ENCODE results near the gene RIPK4. TPM values are rescaled to one million over a fixed set of nuclear protein-coding genes. Genes with fewer than 3 reads are reported as not detected.

Gene RIPK4
- total RNA-seq, 3 donors from 2014 or later, result 15.7 to 30.3 TPM; not detected in 1

DNA sequence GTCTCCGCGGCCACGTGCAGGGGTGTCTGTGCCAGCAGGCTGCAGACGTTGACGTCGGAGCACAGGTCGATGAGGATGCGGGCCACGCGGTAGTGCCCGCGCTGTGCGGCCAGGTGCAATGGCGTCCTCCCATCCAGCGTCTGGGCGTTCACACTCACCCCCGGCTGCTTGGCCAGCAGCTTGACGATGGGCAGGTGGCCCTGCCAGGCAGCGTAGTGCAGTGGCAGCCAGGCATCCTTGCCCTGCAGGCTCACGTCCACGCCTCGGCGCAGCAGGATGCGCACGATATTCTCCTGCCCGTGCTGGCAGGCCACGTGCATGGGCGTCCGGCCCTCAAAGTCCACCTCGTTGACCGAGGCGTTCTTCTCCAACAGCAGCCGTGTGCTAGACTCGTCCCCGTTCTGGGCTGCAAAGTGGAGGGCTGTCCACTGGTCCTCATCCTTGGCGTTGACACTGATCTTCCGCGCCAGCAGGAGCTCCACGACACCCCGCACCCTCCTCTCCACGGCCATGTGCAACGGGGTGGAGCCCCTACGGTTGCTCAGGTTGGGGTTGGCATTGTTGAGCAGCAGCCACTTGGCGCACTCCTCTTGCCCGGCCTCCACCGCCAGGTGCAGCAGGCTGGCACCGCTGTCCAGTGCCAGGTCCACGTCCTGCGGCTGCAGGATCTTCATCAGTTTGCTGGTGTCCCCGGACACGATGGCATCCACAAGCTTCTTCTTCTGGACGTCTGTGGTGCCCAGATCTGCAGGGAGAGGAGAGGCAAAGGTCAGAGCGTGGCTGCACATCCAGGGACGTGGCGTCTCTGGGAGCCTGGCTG lies 25.4 kb downstream of the RIPK4 start:
- peaks cover 5% of the 10 kb centered on the region for H3K36me3 ChIP-seq
- DNase-seq (ENCODE audit: low spot score in 2 of 2), result no peak

DNA sequence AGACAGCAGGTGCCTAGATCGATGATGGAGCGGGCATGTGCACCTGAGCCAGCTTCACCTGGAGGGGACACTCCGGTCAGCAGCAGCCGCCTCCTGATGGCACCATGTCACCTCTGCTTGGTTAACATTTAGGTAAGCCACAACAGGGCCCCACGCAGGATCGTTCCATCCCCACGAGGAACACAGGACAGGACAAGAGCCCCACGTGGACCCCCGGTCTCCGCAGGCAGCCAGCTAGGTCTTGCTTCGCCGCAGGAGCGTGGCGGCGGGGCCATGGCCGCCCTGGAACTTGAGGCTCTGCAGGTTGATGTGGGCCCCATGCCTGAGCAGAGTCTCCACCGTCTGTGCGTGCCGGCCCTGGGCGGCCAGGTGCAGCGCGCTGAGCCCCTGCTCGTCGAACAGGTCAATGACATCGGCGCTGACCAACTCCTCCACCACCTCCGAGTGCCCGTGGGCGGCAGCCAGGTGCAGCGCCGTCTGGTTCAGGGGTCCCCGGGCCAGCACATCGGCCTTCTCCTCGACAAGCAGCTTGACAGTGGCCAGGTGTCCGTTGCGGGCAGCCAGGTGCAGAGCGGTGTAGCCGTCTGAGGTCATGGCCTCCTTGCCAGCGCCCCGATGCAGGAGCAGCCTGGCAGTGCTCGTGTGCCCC lies 26.1 kb downstream of the RIPK4 start:
- H3K27ac ChIP-seq, result no peak overlapping the region
- intact Hi-C loops (cut with DNase I; ENCODE audit: low total_unique reads), result no loop called here
- H3K36me3 ChIP-seq, result peaks cover 5% of the 10 kb centered on the region
- no peak for TF ChIP-seq POLR2AphosphoS5 (IDR thresholded peaks at IDR 0.05)
- no peak for DNase-seq (ENCODE audit: low spot score in 2 of 2)
- no peaks in the 10 kb centered on the region for H3K4me1 ChIP-seq
- H3K4me3 ChIP-seq, result no peak overlapping the region
- H3K9me3 ChIP-seq, result peaks cover 10 to 11% of the 10 kb centered on the region in 2 donors
- no peaks in the 10 kb centered on the region for H3K27me3 ChIP-seq

More for the DNA sequence above, 25.4 kb downstream of the RIPK4 start:
- Histone ChIP-seq H3K4me3 (no peak overlapping the region), H3K4me1 (no peaks in the 10 kb centered on the region), H3K9me3 (peaks cover 10 to 11% of the 10 kb centered on the region in 2 donors), H3K27me3 (no peaks in the 10 kb centered on the region), H3K27ac (no peak overlapping the region)
- intact Hi-C loops (cut with DNase I; ENCODE audit: low total_unique reads), result no loop called here
- no peak for TF ChIP-seq POLR2AphosphoS5 (IDR thresholded peaks at IDR 0.05)
- no peak for TF ChIP-seq POLR2A (IDR thresholded peaks at IDR 0.05)
- TF ChIP-seq, protein P1, sequence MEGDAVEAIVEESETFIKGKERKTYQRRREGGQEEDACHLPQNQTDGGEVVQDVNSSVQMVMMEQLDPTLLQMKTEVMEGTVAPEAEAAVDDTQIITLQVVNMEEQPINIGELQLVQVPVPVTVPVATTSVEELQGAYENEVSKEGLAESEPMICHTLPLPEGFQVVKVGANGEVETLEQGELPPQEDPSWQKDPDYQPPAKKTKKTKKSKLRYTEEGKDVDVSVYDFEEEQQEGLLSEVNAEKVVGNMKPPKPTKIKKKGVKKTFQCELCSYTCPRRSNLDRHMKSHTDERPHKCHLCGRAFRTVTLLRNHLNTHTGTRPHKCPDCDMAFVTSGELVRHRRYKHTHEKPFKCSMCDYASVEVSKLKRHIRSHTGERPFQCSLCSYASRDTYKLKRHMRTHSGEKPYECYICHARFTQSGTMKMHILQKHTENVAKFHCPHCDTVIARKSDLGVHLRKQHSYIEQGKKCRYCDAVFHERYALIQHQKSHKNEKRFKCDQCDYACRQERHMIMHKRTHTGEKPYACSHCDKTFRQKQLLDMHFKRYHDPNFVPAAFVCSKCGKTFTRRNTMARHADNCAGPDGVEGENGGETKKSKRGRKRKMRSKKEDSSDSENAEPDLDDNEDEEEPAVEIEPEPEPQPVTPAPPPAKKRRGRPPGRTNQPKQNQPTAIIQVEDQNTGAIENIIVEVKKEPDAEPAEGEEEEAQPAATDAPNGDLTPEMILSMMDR (IDR thresholded peaks at IDR 0.05), result no peak

GRCh38 chr21:41739936-41740335 lies 26.9 kb downstream of the RIPK4 start:
- H3K4me1 ChIP-seq, result no peaks in the 10 kb centered on the region
- H3K27ac ChIP-seq, result no peak overlapping the region
- TF ChIP-seq, protein P1 (IDR thresholded peaks at IDR 0.05), result no peak
- TF ChIP-seq POLR2A (IDR thresholded peaks at IDR 0.05) (no peak), POLR2AphosphoS5 (IDR thresholded peaks at IDR 0.05) (no peak)
- H3K9me3 ChIP-seq, result peaks cover 10 to 11% of the 10 kb centered on the region in 2 donors
- H3K4me3 ChIP-seq, result no peak overlapping the region
- H3K27me3 ChIP-seq, result no peaks in the 10 kb centered on the region
- intact Hi-C loops (cut with DNase I; ENCODE audit: low total_unique reads), result no loop called here
- H3K36me3 ChIP-seq, result peaks cover 5% of the 10 kb centered on the region
- DNase-seq (ENCODE audit: low spot score in 2 of 2), result no peak

DNA sequence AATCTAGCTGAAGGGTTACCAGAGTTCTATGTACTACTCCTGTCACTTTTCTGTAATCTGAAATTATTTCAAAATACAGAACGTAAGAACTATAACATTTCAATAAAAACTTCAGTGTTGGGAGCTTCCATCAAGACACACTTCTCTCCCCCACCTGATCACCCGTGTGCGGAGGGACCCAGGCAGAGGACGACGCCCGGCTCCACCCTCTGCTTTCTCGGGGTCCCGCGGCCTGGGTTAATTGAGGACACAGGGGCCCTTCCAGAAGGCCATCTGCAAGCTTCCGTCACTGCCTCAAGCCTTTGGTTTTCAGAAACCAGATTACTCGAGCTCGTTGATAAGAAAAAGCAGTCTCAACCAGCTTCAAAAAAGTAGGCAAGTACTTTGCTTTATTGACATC lies 27.8 kb downstream of the RIPK4 start:
- intact Hi-C loops (cut with DNase I; ENCODE audit: low total_unique reads), result no loop called here
- Histone ChIP-seq H3K27ac (no peak overlapping the region), H3K4me3 (no peak overlapping the region), H3K36me3 (peaks cover 5% of the 10 kb centered on the region), H3K4me1 (no peaks in the 10 kb centered on the region), H3K27me3 (no peaks in the 10 kb centered on the region), H3K9me3 (peaks cover 10 to 11% of the 10 kb centered on the region in 2 donors)
- TF ChIP-seq POLR2A (IDR thresholded peaks at IDR 0.05) (no peak), POLR2AphosphoS5 (IDR thresholded peaks at IDR 0.05) (no peak)
- TF ChIP-seq, protein P1 (IDR thresholded peaks at IDR 0.05), result no peak
- no peak for DNase-seq (ENCODE audit: low spot score in 2 of 2)

DNA sequence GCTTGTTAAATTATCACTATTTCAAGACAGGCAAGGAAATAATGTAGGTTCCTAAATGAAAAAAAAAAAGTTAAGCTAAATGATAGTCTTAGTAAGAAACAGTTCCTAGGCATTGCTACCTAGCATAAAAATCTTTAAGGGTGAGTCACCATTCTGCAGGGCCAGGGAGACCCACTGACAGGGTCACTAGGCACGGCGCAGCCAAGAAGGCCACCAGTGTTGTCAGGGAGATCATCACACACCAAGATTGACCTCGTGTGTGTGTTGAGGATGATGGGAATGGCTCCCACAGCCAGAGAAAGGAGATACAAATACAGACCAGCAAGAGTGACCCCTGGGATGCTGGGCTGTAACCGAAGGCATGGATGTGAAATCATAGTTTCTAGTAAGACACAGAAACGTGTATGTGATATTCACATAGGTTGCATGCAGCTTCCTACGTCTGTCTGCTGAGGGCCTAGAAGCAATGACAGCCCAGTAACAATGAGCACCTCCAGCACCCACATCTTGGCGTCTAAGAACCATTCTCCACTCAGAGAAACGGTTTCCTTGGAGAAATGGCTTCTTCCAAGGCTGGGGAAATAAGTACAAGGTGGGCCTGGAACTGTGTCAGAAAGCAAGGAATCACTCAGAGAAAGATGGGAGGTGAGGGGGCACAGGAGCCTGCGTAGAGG lies 29.1 kb downstream of the RIPK4 start:
- no peak for DNase-seq (ENCODE audit: low spot score in 2 of 2)
- intact Hi-C loops (cut with DNase I; ENCODE audit: low total_unique reads), result no loop called here
- Histone ChIP-seq H3K4me3 (no peak overlapping the region), H3K27me3 (no peaks in the 10 kb centered on the region), H3K36me3 (peaks cover 5% of the 10 kb centered on the region), H3K4me1 (no peaks in the 10 kb centered on the region), H3K9me3 (peaks cover 10 to 11% of the 10 kb centered on the region in 2 donors), H3K27ac (no peak overlapping the region)
- TF ChIP-seq POLR2AphosphoS5 (IDR thresholded peaks at IDR 0.05) (no peak), POLR2A (IDR thresholded peaks at IDR 0.05) (no peak)
- TF ChIP-seq, protein P1 (IDR thresholded peaks at IDR 0.05), result no peak

Measured in breast epithelium (tissue), 4 donors.